Liver (tissue), 9 donors: ENCODE results near the gene P4HTM. TPM values are rescaled to one million over a fixed set of nuclear protein-coding genes. Genes with fewer than 3 reads are reported as not detected.

Experiments
- DNase-seq: peaks from one replicate; pipeline ENCODE4 v3.0.0-alpha.2; 2017; ENCODE audit warnings: low spot score
- H3K27ac ChIP-seq, 2 donors: one replicate each; pipeline ENCODE4 v1.7.0; 2013; ENCODE audit warnings: inconsistent platforms in 2 of 2, low read length in 2 of 2, control low read depth in 1 of 2, low read depth in 1 of 2, mild to moderate bottlenecking in 1 of 2
- H3K27me3 ChIP-seq, 4 donors: one replicate each; pipeline versions ENCODE4 v1.6.1 to v1.7.0; 2013; ENCODE audit warnings: low read length in 3 of 4, inconsistent platforms in 1 of 4, mild to moderate bottlenecking in 1 of 4, moderate library complexity in 1 of 4; ENCODE audit not compliant: control insufficient read depth in 4 of 4, insufficient read depth in 4 of 4
- H3K36me3 ChIP-seq, 4 donors: one replicate each; pipeline versions ENCODE4 v1.6.1 to v1.7.0; 2013; ENCODE audit warnings: low read length in 3 of 4, mild to moderate bottlenecking in 3 of 4, low read depth in 1 of 4, moderate library complexity in 1 of 4; ENCODE audit not compliant: control insufficient read depth in 4 of 4, insufficient read depth in 3 of 4
- H3K4me1 ChIP-seq, 4 donors: one replicate each; pipeline versions ENCODE4 v1.6.1 to v1.7.0; 2013; ENCODE audit warnings: low read length in 3 of 4, mild to moderate bottlenecking in 3 of 4, moderate library complexity in 1 of 4; ENCODE audit not compliant: control insufficient read depth in 4 of 4, insufficient read depth in 4 of 4
- H3K4me3 ChIP-seq, 3 donors: one replicate each; pipeline versions ENCODE4 v1.6.1 to v1.7.0; 2013; ENCODE audit warnings: low read length in 3 of 3, control low read depth in 1 of 3, low read depth in 1 of 3, mild to moderate bottlenecking in 1 of 3
- H3K9ac ChIP-seq, 2 donors: one replicate each; pipeline ENCODE4 v1.7.0; 2013; ENCODE audit warnings: low read length in 2 of 2, mild to moderate bottlenecking in 2 of 2, moderate library complexity in 2 of 2, control low read depth in 1 of 2, low read depth in 1 of 2
- H3K9me3 ChIP-seq, 4 donors: one replicate each; pipeline versions ENCODE4 v1.6.1 to v1.7.0; 2013; ENCODE audit warnings: low read length in 3 of 4; ENCODE audit not compliant: control insufficient read depth in 4 of 4
- EGR1 ChIP-seq, 2 donors: IDR thresholded peaks; 2 replicates each; pipeline ENCODE4 v1.6.1; 2016 to 2018; ENCODE audit warnings: antibody characterized with exemption in 2 of 2, low read depth in 2 of 2
- FOXA1 ChIP-seq: IDR thresholded peaks from 2 replicates; pipeline ENCODE4 v1.6.1; 2016; ENCODE audit warnings: antibody characterized with exemption
- FOXA2 ChIP-seq: IDR thresholded peaks from 2 replicates; pipeline ENCODE4 v1.6.1; 2016; ENCODE audit warnings: antibody characterized with exemption
- GABPA ChIP-seq, 2 donors: IDR thresholded peaks in 1 of 2; conservative IDR thresholded peaks in 1 of 2; 2 replicates each; pipeline ENCODE4 v1.6.1; 2016; ENCODE audit warnings: antibody characterized with exemption in 2 of 2, mild to moderate bottlenecking in 1 of 2, moderate library complexity in 1 of 2
- HNF4A ChIP-seq, 2 donors: conservative IDR thresholded peaks; 2 replicates each; pipeline ENCODE4 v1.6.1; 2016; ENCODE audit warnings: antibody characterized with exemption in 2 of 2, mild to moderate bottlenecking in 2 of 2
- HNF4G ChIP-seq: IDR thresholded peaks from 2 replicates; pipeline ENCODE4 v1.6.1; 2016; ENCODE audit warnings: antibody characterized with exemption
- JUND ChIP-seq, 2 donors: IDR thresholded peaks; 2 replicates each; pipeline ENCODE4 v1.6.1; 2016; ENCODE audit warnings: antibody characterized with exemption in 2 of 2
- RAD21 ChIP-seq, 2 donors: IDR thresholded peaks; 2 replicates each; pipeline ENCODE4 v1.6.1; 2016; ENCODE audit warnings: antibody characterized with exemption in 2 of 2, mild to moderate bottlenecking in 2 of 2
- RXRA ChIP-seq, 2 donors: IDR thresholded peaks; 2 replicates each; pipeline ENCODE4 v1.6.1; 2017 to 2018; ENCODE audit warnings: antibody characterized with exemption in 2 of 2, mild to moderate bottlenecking in 1 of 2
- SP1 ChIP-seq: IDR thresholded peaks from 2 replicates; pipeline ENCODE4 v1.6.1; 2018; ENCODE audit warnings: antibody characterized with exemption, mild to moderate bottlenecking
- TAF1 ChIP-seq: conservative IDR thresholded peaks from 2 replicates; pipeline ENCODE4 v1.6.1; 2016; ENCODE audit warnings: antibody characterized with exemption, mild to moderate bottlenecking
- YY1 ChIP-seq: IDR thresholded peaks from 2 replicates; pipeline ENCODE4 v1.6.1; 2016; ENCODE audit warnings: antibody characterized with exemption, mild to moderate bottlenecking
- WGBS: extraction: QIAGEN DNeasy Blood & Tissue Kit; methylation state at CpG from one replicate; pipeline ENCODE4 v1.1.7; 2013; 5-methylcytosine and 5-hydroxymethylcytosine counted together
- polyA plus RNA-seq, 2 donors: library from polyadenylated mRNA; stranded (reverse) in 1 of 2; unstranded in 1 of 2; fragments of 200-250 nt in 1 of 2; fragments of >200 nt in 1 of 2; fragmentation: Nextera tagmentation in 1 of 2; extraction: Ambion mirVana in 1 of 2; gene quantifications; one replicate each; pipeline versions ENCODE4 v1.2.1 to v1.2.3, GENCODE V29; 2013 to 2015
- total RNA-seq, 2 donors: library from RNA; depleted of rRNA; stranded (reverse); fragments of >200 nt; gene quantifications; one replicate each; pipeline ENCODE4 v1.2.3, GENCODE V29; 2014
- TF ChIP-seq, protein P1 (sequence below): IDR thresholded peaks from 2 replicates; pipeline ENCODE4 v1.6.1; 2016; ENCODE audit warnings: antibody characterized with exemption
- TF ChIP-seq, protein P2 (sequence below): IDR thresholded peaks from 2 replicates; pipeline ENCODE4 v1.6.1; 2016; ENCODE audit warnings: antibody characterized with exemption
- TF ChIP-seq, protein P3 (sequence below): fragments of 150-350 bp; IDR thresholded peaks from 2 replicates; pipeline ENCODE4 v1.5.1; 2017; ENCODE audit warnings: improper control_type of control experiment, low read depth, low read length; ENCODE audit not compliant: missing input control
- TF ChIP-seq, protein P4 (sequence below): IDR thresholded peaks from 2 replicates; pipeline ENCODE4 v1.6.1; 2016; ENCODE audit warnings: antibody characterized with exemption, mild to moderate bottlenecking
- donor health status: healthy.
- donor health status: healthy.
- donor health status: healthy.
- donor health status: healthy.
- donor health status: healthy.

P4HTM gene
- total and polyA plus RNA-seq, 4 donors = 10.0 to 16.2 (median 11.9) TPM

DNA sequence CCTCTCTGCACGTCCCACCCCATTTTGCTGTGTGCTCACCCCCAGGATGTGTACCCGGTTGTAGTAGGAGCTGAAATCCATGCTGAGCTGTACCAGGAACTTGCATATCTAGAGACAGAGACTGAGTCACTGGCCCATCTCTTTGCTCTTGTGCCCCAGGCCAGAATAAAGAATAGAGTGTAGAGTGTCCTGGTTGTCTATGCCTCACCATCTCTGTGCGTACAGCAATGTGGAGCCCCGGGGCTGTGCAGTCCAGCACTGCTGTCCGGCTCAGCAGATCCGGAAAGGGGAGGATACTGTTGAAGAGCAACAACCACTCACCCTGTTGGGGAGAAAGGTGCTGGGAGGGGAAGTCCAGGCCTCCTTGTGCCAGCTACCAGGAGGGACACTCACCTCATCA, 25.7 kb downstream of the P4HTM start (continued):
- TF ChIP-seq, protein P1, sequence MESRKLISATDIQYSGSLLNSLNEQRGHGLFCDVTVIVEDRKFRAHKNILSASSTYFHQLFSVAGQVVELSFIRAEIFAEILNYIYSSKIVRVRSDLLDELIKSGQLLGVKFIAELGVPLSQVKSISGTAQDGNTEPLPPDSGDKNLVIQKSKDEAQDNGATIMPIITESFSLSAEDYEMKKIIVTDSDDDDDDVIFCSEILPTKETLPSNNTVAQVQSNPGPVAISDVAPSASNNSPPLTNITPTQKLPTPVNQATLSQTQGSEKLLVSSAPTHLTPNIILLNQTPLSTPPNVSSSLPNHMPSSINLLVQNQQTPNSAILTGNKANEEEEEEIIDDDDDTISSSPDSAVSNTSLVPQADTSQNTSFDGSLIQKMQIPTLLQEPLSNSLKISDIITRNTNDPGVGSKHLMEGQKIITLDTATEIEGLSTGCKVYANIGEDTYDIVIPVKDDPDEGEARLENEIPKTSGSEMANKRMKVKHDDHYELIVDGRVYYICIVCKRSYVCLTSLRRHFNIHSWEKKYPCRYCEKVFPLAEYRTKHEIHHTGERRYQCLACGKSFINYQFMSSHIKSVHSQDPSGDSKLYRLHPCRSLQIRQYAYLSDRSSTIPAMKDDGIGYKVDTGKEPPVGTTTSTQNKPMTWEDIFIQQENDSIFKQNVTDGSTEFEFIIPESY = no peak
- TF ChIP-seq RXRA (IDR thresholded peaks at IDR 0.05) (no peak), FOXA2 (no peak), FOXA1 (no peak)

DNA sequence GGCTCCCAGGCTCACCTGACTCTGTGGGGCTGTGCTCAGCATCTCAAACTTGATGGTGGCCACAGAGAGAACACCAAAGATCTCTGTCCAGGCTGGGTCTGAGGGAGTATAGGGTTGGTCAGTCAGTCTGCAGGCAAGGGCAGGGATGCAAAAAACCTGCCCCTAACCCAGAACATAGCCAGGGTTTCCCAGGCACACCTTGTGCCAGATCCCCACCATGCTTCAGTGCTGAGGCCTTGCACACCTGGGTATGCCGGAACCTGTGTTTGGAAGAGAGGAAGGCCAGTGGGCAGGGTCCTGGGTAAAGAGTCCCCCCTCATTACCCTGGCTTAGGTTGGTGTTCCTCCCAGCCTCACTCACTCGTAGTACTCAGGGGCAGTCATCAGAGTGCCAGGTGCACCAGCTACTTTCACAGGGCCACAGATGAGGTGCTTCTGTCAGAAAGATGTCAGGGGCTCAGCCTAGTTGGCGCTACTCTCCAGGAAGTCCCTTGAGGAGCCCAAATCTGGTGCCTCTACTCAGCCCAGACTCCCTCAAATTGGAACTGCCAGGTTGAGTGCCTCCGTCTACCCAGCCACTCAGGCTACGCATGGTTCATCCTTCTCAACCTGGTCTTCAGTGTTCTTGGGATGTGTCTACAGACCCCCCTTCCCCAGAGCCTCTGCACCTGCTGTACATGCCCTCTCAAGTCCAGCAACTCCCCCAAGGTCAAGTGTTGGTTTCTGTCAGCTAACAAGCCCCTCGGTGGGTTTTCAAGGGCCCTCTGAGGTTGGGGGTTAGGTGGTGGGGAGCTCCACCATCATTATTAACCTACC, 26.6 kb downstream of the P4HTM start:
- TF ChIP-seq HNF4G = no peak
- no peak for TF ChIP-seq JUND (IDR thresholded peaks at IDR 0.05)
- TF ChIP-seq FOXA1 = no peak
- TF ChIP-seq, protein P2, sequence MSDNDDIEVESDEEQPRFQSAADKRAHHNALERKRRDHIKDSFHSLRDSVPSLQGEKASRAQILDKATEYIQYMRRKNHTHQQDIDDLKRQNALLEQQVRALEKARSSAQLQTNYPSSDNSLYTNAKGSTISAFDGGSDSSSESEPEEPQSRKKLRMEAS = no peak
- TF ChIP-seq, protein P3, sequence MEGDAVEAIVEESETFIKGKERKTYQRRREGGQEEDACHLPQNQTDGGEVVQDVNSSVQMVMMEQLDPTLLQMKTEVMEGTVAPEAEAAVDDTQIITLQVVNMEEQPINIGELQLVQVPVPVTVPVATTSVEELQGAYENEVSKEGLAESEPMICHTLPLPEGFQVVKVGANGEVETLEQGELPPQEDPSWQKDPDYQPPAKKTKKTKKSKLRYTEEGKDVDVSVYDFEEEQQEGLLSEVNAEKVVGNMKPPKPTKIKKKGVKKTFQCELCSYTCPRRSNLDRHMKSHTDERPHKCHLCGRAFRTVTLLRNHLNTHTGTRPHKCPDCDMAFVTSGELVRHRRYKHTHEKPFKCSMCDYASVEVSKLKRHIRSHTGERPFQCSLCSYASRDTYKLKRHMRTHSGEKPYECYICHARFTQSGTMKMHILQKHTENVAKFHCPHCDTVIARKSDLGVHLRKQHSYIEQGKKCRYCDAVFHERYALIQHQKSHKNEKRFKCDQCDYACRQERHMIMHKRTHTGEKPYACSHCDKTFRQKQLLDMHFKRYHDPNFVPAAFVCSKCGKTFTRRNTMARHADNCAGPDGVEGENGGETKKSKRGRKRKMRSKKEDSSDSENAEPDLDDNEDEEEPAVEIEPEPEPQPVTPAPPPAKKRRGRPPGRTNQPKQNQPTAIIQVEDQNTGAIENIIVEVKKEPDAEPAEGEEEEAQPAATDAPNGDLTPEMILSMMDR = no peak
- TF ChIP-seq RAD21 (IDR thresholded peaks at IDR 0.05) = no peak
- no peak for TF ChIP-seq YY1
- no peak for TF ChIP-seq FOXA2
- no peak for TF ChIP-seq RXRA (IDR thresholded peaks at IDR 0.05)
- TF ChIP-seq, protein P1 = no peak
- TF ChIP-seq, protein P4, sequence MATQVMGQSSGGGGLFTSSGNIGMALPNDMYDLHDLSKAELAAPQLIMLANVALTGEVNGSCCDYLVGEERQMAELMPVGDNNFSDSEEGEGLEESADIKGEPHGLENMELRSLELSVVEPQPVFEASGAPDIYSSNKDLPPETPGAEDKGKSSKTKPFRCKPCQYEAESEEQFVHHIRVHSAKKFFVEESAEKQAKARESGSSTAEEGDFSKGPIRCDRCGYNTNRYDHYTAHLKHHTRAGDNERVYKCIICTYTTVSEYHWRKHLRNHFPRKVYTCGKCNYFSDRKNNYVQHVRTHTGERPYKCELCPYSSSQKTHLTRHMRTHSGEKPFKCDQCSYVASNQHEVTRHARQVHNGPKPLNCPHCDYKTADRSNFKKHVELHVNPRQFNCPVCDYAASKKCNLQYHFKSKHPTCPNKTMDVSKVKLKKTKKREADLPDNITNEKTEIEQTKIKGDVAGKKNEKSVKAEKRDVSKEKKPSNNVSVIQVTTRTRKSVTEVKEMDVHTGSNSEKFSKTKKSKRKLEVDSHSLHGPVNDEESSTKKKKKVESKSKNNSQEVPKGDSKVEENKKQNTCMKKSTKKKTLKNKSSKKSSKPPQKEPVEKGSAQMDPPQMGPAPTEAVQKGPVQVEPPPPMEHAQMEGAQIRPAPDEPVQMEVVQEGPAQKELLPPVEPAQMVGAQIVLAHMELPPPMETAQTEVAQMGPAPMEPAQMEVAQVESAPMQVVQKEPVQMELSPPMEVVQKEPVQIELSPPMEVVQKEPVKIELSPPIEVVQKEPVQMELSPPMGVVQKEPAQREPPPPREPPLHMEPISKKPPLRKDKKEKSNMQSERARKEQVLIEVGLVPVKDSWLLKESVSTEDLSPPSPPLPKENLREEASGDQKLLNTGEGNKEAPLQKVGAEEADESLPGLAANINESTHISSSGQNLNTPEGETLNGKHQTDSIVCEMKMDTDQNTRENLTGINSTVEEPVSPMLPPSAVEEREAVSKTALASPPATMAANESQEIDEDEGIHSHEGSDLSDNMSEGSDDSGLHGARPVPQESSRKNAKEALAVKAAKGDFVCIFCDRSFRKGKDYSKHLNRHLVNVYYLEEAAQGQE = no peak
- TF ChIP-seq HNF4A (conservative IDR thresholded peaks at IDR 0.05) = no peak
- TF ChIP-seq SP1 = no peak
- no peak for TF ChIP-seq TAF1
- no peak for TF ChIP-seq EGR1 (IDR thresholded peaks at IDR 0.05; ENCODE audit: low read depth in 2 of 2)
- TF ChIP-seq GABPA (IDR thresholded peaks at IDR 0.05 in 1 of 2, conservative IDR thresholded peaks at IDR 0.05 in 1 of 2) = no peak
- 93% methylated on average over 6 of the region's 6 CpGs for WGBS
- Histone ChIP-seq H3K4me3 (no peak overlapping the region), H3K9ac (no peak overlapping the region), H3K4me1 (peaks cover 9 to 35% (median 26%) of the 10 kb centered on the region in 4 donors), H3K27ac (no peak overlapping the region), H3K9me3 (no peaks in the 10 kb centered on the region), H3K36me3 (peaks cover 8 to 41% (median 15%) of the 10 kb centered on the region in 4 donors), H3K27me3 (no peaks in the 10 kb centered on the region)
- DNase-seq = no peak
